ENCODE results near the gene TENM4. TPM values are rescaled to one million over a fixed set of nuclear protein-coding genes. Genes with fewer than 3 reads are reported as not detected.

The TENM4 gene
- total RNA-seq, 1 experiment from 2014 or later = 0.39 TPM

DNA sequence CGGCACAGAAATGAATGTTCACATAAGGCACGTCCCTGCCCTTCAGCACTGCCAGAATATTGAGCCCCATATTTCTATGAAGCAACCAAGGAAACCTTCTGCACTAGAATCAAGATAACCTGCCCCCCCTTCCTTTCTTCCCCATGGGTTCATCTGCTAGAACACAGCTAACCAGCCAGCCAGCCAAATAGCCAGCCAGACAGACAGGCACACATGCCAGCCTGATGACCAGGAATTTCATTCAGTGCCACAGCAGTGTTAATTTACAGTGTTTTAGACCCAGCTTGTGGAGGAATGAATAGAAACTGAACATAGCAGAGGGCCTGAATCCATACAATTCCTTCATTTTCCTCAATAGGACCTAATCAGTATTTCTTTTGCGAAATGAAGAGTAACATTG lies 57.0 kb downstream of the TENM4 start:
- CTCF ChIA-PET = no interaction called here
- in situ Hi-C loops (cut with HindIII; ENCODE audit: low pct_unique_long_range_greater_than_20kb, low sequenced_read_pairs) = no loop called here
- TF ChIP-seq SIN3A (IDR thresholded peaks at IDR 0.05; ENCODE audit: borderline replicate concordance, insufficient read depth, low read depth, low read length) (no peak), CTCF (IDR thresholded peaks at IDR 0.05) (no peak), TCF7L2 (IDR thresholded peaks at IDR 0.05; ENCODE audit: low read depth, low read length) (no peak), POLR2AphosphoS5 (IDR thresholded peaks at IDR 0.05; ENCODE audit: low read depth, low read length) (no peak), REST (IDR thresholded peaks at IDR 0.05; ENCODE audit: insufficient read depth in 1 of 2, low read depth in 2 of 2, low read length in 1 of 2) (no peak)
- Histone ChIP-seq H3K4me1 (ENCODE audit: control insufficient read depth, insufficient read depth, low read length) (no peaks in the 10 kb centered on the region), H3K27ac (ENCODE audit: low read length) (no peak overlapping the region), H3K36me3 (ENCODE audit: control insufficient read depth, insufficient read depth, low read length) (no peaks in the 10 kb centered on the region), H3K27me3 (ENCODE audit: control insufficient read depth, insufficient read depth, low read length) (peaks cover 9% of the 10 kb centered on the region), H3K9me3 (ENCODE audit: control insufficient read depth, insufficient read depth, low read depth, low read length) (no peaks in the 10 kb centered on the region), H3K4me3 (ENCODE audit: low read depth in 2 of 2, low read length in 2 of 2) (no peak overlapping the region)
- no peak; the same call in 1 of the 2 replicates for ATAC-seq
- POLR2A ChIA-PET = no interaction called here
- intact Hi-C loops (cut with micrococcal nuclease; ENCODE audit: unreplicated experiment) = no loop called here
- BruUV-seq (replicated peaks) = no TSS peak
- no peak for DNase-seq (ENCODE audit: low read depth, low spot score)

DNA sequence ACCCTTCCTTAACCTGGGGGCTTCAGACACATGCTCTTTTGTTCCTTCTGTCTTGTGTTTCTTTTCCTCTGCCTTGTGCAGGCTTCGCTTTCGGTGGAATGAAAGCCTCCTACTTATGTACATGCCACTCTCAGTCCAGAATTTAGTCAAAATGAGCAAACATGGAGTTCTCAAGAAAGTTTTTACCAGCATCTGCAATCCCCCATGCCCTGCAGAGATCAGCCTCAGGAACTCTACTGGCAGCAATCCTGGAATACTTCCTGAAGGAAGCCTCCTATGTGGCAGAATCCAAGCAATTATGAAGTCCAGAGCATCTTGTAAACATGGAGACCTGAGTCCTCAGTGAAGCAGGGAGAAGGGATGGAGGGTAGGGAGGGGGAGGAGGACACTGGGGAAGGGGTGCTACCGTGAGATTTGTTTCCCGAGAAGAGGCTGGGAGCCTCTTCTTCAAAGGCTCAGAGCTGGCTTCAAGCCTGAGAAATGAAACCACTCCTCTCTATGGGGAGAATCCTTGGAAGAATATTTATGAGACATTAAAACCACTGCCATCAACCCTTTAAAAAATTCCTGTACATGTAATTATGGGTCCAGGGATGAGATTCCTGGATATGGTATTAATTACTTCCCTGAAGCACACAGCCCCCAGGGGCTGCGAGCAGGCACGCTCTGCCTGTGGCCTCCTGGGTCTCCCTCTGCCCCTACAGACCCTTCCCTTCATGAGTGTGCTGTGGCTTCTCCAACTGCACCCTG lies 58.4 kb downstream of the TENM4 start:
- Histone ChIP-seq H3K4me3 (ENCODE audit: low read depth in 2 of 2, low read length in 2 of 2) (no peak overlapping the region), H3K27me3 (ENCODE audit: control insufficient read depth, insufficient read depth, low read length) (peaks cover 9% of the 10 kb centered on the region), H3K27ac (ENCODE audit: low read length) (no peak overlapping the region), H3K4me1 (ENCODE audit: control insufficient read depth, insufficient read depth, low read length) (no peaks in the 10 kb centered on the region), H3K36me3 (ENCODE audit: control insufficient read depth, insufficient read depth, low read length) (no peaks in the 10 kb centered on the region), H3K9me3 (ENCODE audit: control insufficient read depth, insufficient read depth, low read depth, low read length) (no peaks in the 10 kb centered on the region)
- intact Hi-C loops (cut with micrococcal nuclease; ENCODE audit: unreplicated experiment) (no loop called here), in situ Hi-C loops (cut with HindIII; ENCODE audit: low pct_unique_long_range_greater_than_20kb, low sequenced_read_pairs) (no loop called here)
- ChIA-PET CTCF (no interaction called here), POLR2A (no interaction called here)
- no peak for DNase-seq (ENCODE audit: low read depth, low spot score)
- TF ChIP-seq REST (IDR thresholded peaks at IDR 0.05; ENCODE audit: insufficient read depth in 1 of 2, low read depth in 2 of 2, low read length in 1 of 2) = no peak
- TF ChIP-seq CTCF (IDR thresholded peaks at IDR 0.05) = no peak
- TF ChIP-seq SIN3A (IDR thresholded peaks at IDR 0.05; ENCODE audit: borderline replicate concordance, insufficient read depth, low read depth, low read length) = no peak
- TF ChIP-seq TCF7L2 (IDR thresholded peaks at IDR 0.05; ENCODE audit: low read depth, low read length) = no peak
- no peak for TF ChIP-seq POLR2AphosphoS5 (IDR thresholded peaks at IDR 0.05; ENCODE audit: low read depth, low read length)
- BruUV-seq (replicated peaks) = no TSS peak
- no peak for ATAC-seq
